GM12872 (cell line): ENCODE data around the gene CFAP20DC.

Experiments
- CTCF ChIP-seq: IDR thresholded peaks from 3 replicates; pipeline ENCODE4 v1.5.1; 2011; ENCODE audit warnings: low read depth, mild to moderate bottlenecking, low read length, moderate library complexity; ENCODE audit not compliant: insufficient read depth

The CFAP20DC gene

GRCh38 chr3:58839187-58839586, 210.6 kb downstream of the CFAP20DC start:
- TF ChIP-seq CTCF = no peak

GRCh38 chr3:58837856-58838255, 212.0 kb downstream of the CFAP20DC start:
- no peak for TF ChIP-seq CTCF

GRCh38 chr3:58837141-58837843, 212.5 kb downstream of the CFAP20DC start:
- TF ChIP-seq CTCF = no peak

- no peak for TF ChIP-seq CTCF
These were observed 214.7 kb downstream of the CFAP20DC start for GRCh38 chr3:58835086-58835485.

GRCh38 chr3:58833491-58833890, 216.3 kb downstream of the CFAP20DC start:
- no peak for TF ChIP-seq CTCF

GRCh38 chr3:58829321-58830000, 220.4 kb downstream of the CFAP20DC start:
- no peak for TF ChIP-seq CTCF

GRCh38 chr3:58824777-58825176, 225.0 kb downstream of the CFAP20DC start:
- TF ChIP-seq CTCF = no peak
